H9 (cell line): ENCODE measurements around the gene FANCL. TPM values are rescaled to one million over a fixed set of nuclear protein-coding genes. Genes with fewer than 3 reads are reported as not detected.

Experiments used
- DNase-seq: peaks from one replicate; pipeline ENCODE4 v3.0.0-alpha.2; 2017
- H2AFZ ChIP-seq: one replicate; pipeline ENCODE4 v1.6.1; 2013; ENCODE audit warnings: mild to moderate bottlenecking, low read length, control low read depth, moderate library complexity
- H2AK5ac ChIP-seq: 2 replicates; pipeline ENCODE4 v1.6.1; 2013; ENCODE audit warnings: low read length, control low read depth, mixed read lengths; ENCODE audit not compliant: insufficient read length
- H2BK120ac ChIP-seq: one replicate; pipeline ENCODE4 v1.6.1; 2013; ENCODE audit warnings: low read depth, mild to moderate bottlenecking, low read length, control low read depth, inconsistent platforms; ENCODE audit not compliant: poor library complexity, severe bottlenecking
- H2BK12ac ChIP-seq: 2 replicates; pipeline ENCODE4 v1.6.1; 2013; ENCODE audit warnings: low read length, control low read depth, mixed read lengths, low read depth; ENCODE audit not compliant: insufficient read length
- H2BK15ac ChIP-seq: 2 replicates; pipeline ENCODE4 v1.6.1; 2013; ENCODE audit warnings: low read depth, low read length, control low read depth
- H2BK20ac ChIP-seq: one replicate; pipeline ENCODE4 v1.6.1; 2013; ENCODE audit warnings: low read depth, mild to moderate bottlenecking, low read length, control low read depth, inconsistent platforms; ENCODE audit not compliant: poor library complexity, severe bottlenecking
- H2BK5ac ChIP-seq: 2 replicates; pipeline ENCODE4 v1.6.1; 2013; ENCODE audit warnings: low read length, control low read depth, mixed read lengths; ENCODE audit not compliant: insufficient read length
- H3K14ac ChIP-seq: 2 replicates; pipeline ENCODE4 v1.6.1; 2013; ENCODE audit warnings: low read length, control low read depth; ENCODE audit not compliant: insufficient read depth
- H3K18ac ChIP-seq: 2 replicates; pipeline ENCODE4 v1.6.1; 2013; ENCODE audit warnings: low read depth, mild to moderate bottlenecking, mixed read lengths, low read length, control low read depth; ENCODE audit not compliant: insufficient read length
- H3K23ac ChIP-seq: 2 replicates; pipeline ENCODE4 v1.6.1; 2013; ENCODE audit warnings: low read length, control low read depth, mixed read lengths, low read depth; ENCODE audit not compliant: insufficient read length
- H3K23me2 ChIP-seq: 2 replicates; pipeline ENCODE4 v1.6.1; 2013; ENCODE audit warnings: low read depth, mild to moderate bottlenecking, mixed read lengths, low read length, control low read depth; ENCODE audit not compliant: insufficient read length, poor library complexity, severe bottlenecking
- H3K27ac ChIP-seq: 2 replicates; pipeline ENCODE4 v1.5.1; 2013; ENCODE audit warnings: low read length, control low read depth, mixed read lengths, low read depth; ENCODE audit not compliant: insufficient read length
- H3K27me3 ChIP-seq: 2 replicates; pipeline ENCODE4 v1.6.1; 2013; ENCODE audit warnings: low read length, control low read depth, inconsistent platforms; ENCODE audit not compliant: insufficient read depth
- H3K4ac ChIP-seq: 2 replicates; pipeline ENCODE4 v1.6.1; 2013; ENCODE audit warnings: low read depth, mild to moderate bottlenecking, control low read depth, inconsistent platforms, low read length, moderate library complexity
- H3K4me1 ChIP-seq: 2 replicates; pipeline ENCODE4 v1.6.1; 2013; ENCODE audit warnings: low read length, control low read depth, inconsistent platforms; ENCODE audit not compliant: insufficient read depth
- H3K4me2 ChIP-seq: 2 replicates; pipeline ENCODE4 v1.6.1; 2013; ENCODE audit warnings: low read length, control low read depth, mixed read lengths; ENCODE audit not compliant: insufficient read length, insufficient read depth
- H3K56ac ChIP-seq: 2 replicates; pipeline ENCODE4 v1.6.1; 2013; ENCODE audit warnings: low read depth, mild to moderate bottlenecking, mixed read lengths, low read length, control low read depth; ENCODE audit not compliant: insufficient read length
- H3K79me1 ChIP-seq: 2 replicates; pipeline ENCODE4 v1.6.1; 2013; ENCODE audit warnings: low read depth, mild to moderate bottlenecking, moderate library complexity, low read length, control low read depth, inconsistent platforms; ENCODE audit not compliant: insufficient read depth, poor library complexity, severe bottlenecking
- H3K79me2 ChIP-seq: 2 replicates; pipeline ENCODE4 v1.6.1; 2013; ENCODE audit warnings: low read length, control low read depth, inconsistent platforms; ENCODE audit not compliant: insufficient read depth
- H3K9ac ChIP-seq: 2 replicates; pipeline ENCODE4 v1.6.1; 2013; ENCODE audit warnings: low read length, control low read depth, mixed read lengths; ENCODE audit not compliant: insufficient read length; ENCODE audit errors: extremely low read depth
- H3K9me3 ChIP-seq: one replicate; pipeline ENCODE4 v1.6.1; 2013; ENCODE audit warnings: low read depth, low read length, inconsistent platforms; ENCODE audit not compliant: control insufficient read depth
- H3T11ph ChIP-seq: one replicate; pipeline ENCODE4 v1.6.1; 2013; ENCODE audit warnings: mild to moderate bottlenecking, low read length, control low read depth, inconsistent platforms
- H4K20me1 ChIP-seq: one replicate; pipeline ENCODE4 v1.6.1; 2013; ENCODE audit not compliant: control insufficient read depth, insufficient read length, insufficient read depth
- H4K5ac ChIP-seq: 2 replicates; pipeline ENCODE4 v1.6.1; 2013; ENCODE audit warnings: low read depth, mild to moderate bottlenecking, mixed read lengths, low read length, control low read depth; ENCODE audit not compliant: insufficient read length
- H4K8ac ChIP-seq: replicated peaks from 2 replicates; pipeline ENCODE4 v1.6.1; 2013; ENCODE audit warnings: low read length, control low read depth, mixed read lengths, low read depth; ENCODE audit not compliant: insufficient read length
- H4K91ac ChIP-seq: 2 replicates; pipeline ENCODE4 v1.6.1; 2013; ENCODE audit warnings: low read depth, mild to moderate bottlenecking, moderate library complexity, mixed read lengths, low read length, control low read depth; ENCODE audit not compliant: insufficient read length
- H3K27ac Mint-ChIP-seq, 3 experiments: 2 replicates in 2 of 3; 3 replicates in 1 of 3; pipeline ENCODE4 v1.8.0; 2020 to 2021; ENCODE audit warnings: mixed read lengths in 3 of 3, mild to moderate bottlenecking in 1 of 3, moderate library complexity in 1 of 3
- H3K27me3 Mint-ChIP-seq: 2 replicates; pipeline ENCODE4 v1.8.0; 2021; ENCODE audit warnings: low read depth, mild to moderate bottlenecking, moderate library complexity, mixed read lengths
- H3K36me3 Mint-ChIP-seq, 3 experiments: 2 replicates in 2 of 3; 3 replicates in 1 of 3; pipeline ENCODE4 v1.8.0; 2020 to 2021; ENCODE audit warnings: low read depth in 3 of 3, mixed read lengths in 3 of 3; ENCODE audit not compliant: insufficient read depth in 1 of 3
- H3K4me1 Mint-ChIP-seq, 2 experiments: 2 replicates each; pipeline ENCODE4 v1.8.0; 2020; ENCODE audit warnings: mixed read lengths in 2 of 2
- H3K4me3 Mint-ChIP-seq, 2 experiments: 2 replicates in 1 of 2; 3 replicates in 1 of 2; pipeline ENCODE4 v1.8.0; 2020 to 2021; ENCODE audit warnings: mild to moderate bottlenecking in 2 of 2, mixed read lengths in 2 of 2, moderate library complexity in 1 of 2
- H3K9me3 Mint-ChIP-seq, 2 experiments: 2 replicates in 1 of 2; 3 replicates in 1 of 2; pipeline ENCODE4 v1.8.0; 2020; ENCODE audit warnings: mild to moderate bottlenecking in 2 of 2, mixed read lengths in 2 of 2, moderate library complexity in 1 of 2
- WGBS: extraction: QIAGEN DNeasy Blood & Tissue Kit; methylation state at CpG from one replicate; pipeline ENCODE4 v1.1.7; 2013; ENCODE audit warnings: missing lambda C conversion rate, low lambda C conversion rate, mixed read lengths; ENCODE audit not compliant: insufficient read length; ENCODE audit errors: extremely low coverage; 5-methylcytosine and 5-hydroxymethylcytosine counted together
- total RNA-seq: library from RNA; stranded (reverse); gene quantifications from 2 replicates; pipeline ENCODE4 v1.2.1, GENCODE V29; 2021
- TF ChIP-seq, protein P1 (sequence below): fragments of 200-600 bp; sonication (generic); conservative IDR thresholded peaks from 3 replicates; pipeline ENCODE4 v1.8.0; 2021; ENCODE audit warnings: antibody characterized with exemption, mild to moderate bottlenecking

FANCL gene
- total RNA-seq, 1 experiment from 2014 or later: 41.5 TPM

- Histone ChIP-seq H2AFZ (no peak overlapping the region), H4K20me1 (no peaks in the 10 kb centered on the region), H3K4me2 (no peak overlapping the region), H3K18ac (no peak overlapping the region), H4K8ac (no peak overlapping the region), H3K79me2 (no peaks in the 10 kb centered on the region), H2BK15ac (no peak overlapping the region), H3K9me3 (no peaks in the 10 kb centered on the region), H4K91ac (no peak overlapping the region), H3K14ac (no peak overlapping the region), H2BK120ac (no peak overlapping the region), H3K56ac (no peak overlapping the region), H3K4me1 (no peaks in the 10 kb centered on the region), H2BK12ac (no peak overlapping the region), H3K27me3 (no peaks in the 10 kb centered on the region), H2BK5ac (no peak overlapping the region), H3K9ac (no peak overlapping the region), H3K4ac (no peak overlapping the region), H3K79me1 (no peaks in the 10 kb centered on the region), H3K23me2 (no peaks in the 10 kb centered on the region), H4K5ac (no peak overlapping the region), H3K23ac (no peak overlapping the region), H2BK20ac (no peak overlapping the region), H2AK5ac (no peak overlapping the region), H3K27ac (no peak overlapping the region), H3T11ph (no peak overlapping the region)
- H3K9me3 Mint-ChIP-seq: peaks cover 14 to 19% of the 10 kb centered on the region in 2 experiments
- peaks cover 21 to 30% (median 22%) of the 10 kb centered on the region in 3 experiments for H3K36me3 Mint-ChIP-seq
- H3K4me1 Mint-ChIP-seq: no peaks in the 10 kb centered on the region
- WGBS: no CpG with 5 or more reads among the region's 3 CpGs
- TF ChIP-seq, protein P1, sequence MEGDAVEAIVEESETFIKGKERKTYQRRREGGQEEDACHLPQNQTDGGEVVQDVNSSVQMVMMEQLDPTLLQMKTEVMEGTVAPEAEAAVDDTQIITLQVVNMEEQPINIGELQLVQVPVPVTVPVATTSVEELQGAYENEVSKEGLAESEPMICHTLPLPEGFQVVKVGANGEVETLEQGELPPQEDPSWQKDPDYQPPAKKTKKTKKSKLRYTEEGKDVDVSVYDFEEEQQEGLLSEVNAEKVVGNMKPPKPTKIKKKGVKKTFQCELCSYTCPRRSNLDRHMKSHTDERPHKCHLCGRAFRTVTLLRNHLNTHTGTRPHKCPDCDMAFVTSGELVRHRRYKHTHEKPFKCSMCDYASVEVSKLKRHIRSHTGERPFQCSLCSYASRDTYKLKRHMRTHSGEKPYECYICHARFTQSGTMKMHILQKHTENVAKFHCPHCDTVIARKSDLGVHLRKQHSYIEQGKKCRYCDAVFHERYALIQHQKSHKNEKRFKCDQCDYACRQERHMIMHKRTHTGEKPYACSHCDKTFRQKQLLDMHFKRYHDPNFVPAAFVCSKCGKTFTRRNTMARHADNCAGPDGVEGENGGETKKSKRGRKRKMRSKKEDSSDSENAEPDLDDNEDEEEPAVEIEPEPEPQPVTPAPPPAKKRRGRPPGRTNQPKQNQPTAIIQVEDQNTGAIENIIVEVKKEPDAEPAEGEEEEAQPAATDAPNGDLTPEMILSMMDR: no peak
- H3K4me3 Mint-ChIP-seq: no peak overlapping the region
- no peaks in the 10 kb centered on the region for H3K27me3 Mint-ChIP-seq
- no peak for DNase-seq
- H3K27ac Mint-ChIP-seq: no peak overlapping the region
These were observed 118.6 kb downstream of the FANCL start for GRCh38 chr2:58122540-58122939.
